ENCODE measurements around the gene THBS1. TPM values are rescaled to one million over a fixed set of nuclear protein-coding genes. Genes with fewer than 3 reads are reported as not detected.

THBS1 gene
- total RNA-seq, 1 experiment from 2014 or later: 305 TPM

DNA sequence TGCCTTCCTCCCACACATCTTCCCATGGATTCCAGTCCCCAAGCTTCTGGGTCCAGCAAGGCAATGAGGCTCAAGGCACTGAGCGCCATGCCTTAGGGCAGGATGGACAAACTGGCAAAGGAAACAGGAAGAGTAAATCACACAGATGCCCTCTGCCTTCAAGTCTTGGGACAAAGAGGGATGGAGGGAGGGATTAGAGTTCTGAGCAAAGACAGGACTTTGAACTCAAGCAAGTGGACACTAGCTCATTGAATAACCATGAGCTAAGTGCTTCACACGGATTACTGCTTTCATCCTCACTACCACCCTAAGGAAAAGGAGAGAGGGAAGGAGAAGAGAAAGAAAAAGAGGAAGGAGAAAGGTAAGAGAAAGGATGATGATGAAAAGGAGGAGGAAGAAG, 7.6 kb upstream of the THBS1 start:
- Histone ChIP-seq H3K9me3 (ENCODE audit: low read length) (no peaks in the 10 kb centered on the region), H3K27ac (ENCODE audit: low read length) (no peak overlapping the region), H3F3A (ENCODE audit: low read length, unreplicated experiment) (no peaks in the 10 kb centered on the region), H2AFZ (ENCODE audit: low read length) (no peak overlapping the region), H3K4me2 (ENCODE audit: low read length) (no peak overlapping the region), H3K79me2 (ENCODE audit: low read length) (no peaks in the 10 kb centered on the region), H4K20me1 (ENCODE audit: low read length) (no peaks in the 10 kb centered on the region), H3K27me3 (ENCODE audit: low read length) (no peaks in the 10 kb centered on the region), H3K36me3 (ENCODE audit: low read depth, low read length) (no peaks in the 10 kb centered on the region), H3K4me1 (ENCODE audit: insufficient read depth, low read length) (no peaks in the 10 kb centered on the region), H3K4me3 (ENCODE audit: low read length) (no peak overlapping the region), H3K9ac (ENCODE audit: low read length) (no peak overlapping the region), H3K9me2 (replicated peaks; ENCODE audit: low read length) (no peaks in the 10 kb centered on the region)
- ChIA-PET POLR2A (ENCODE audit: unreplicated experiment) (interaction anchor here (0.6 kb wide), 1 partner anchor 25 kb away, joined by 3 read pairs; no protein-coding TSS in a partner anchor), CTCF (no interaction called here)
- DNase-seq: no peak
- no peak for ATAC-seq
- BruUV-seq (replicated peaks): no TSS peak
- TF ChIP-seq EZH2phosphoT487 (IDR thresholded peaks at IDR 0.05; ENCODE audit: borderline replicate concordance, low read length): no peak
- TF ChIP-seq, protein P1, sequence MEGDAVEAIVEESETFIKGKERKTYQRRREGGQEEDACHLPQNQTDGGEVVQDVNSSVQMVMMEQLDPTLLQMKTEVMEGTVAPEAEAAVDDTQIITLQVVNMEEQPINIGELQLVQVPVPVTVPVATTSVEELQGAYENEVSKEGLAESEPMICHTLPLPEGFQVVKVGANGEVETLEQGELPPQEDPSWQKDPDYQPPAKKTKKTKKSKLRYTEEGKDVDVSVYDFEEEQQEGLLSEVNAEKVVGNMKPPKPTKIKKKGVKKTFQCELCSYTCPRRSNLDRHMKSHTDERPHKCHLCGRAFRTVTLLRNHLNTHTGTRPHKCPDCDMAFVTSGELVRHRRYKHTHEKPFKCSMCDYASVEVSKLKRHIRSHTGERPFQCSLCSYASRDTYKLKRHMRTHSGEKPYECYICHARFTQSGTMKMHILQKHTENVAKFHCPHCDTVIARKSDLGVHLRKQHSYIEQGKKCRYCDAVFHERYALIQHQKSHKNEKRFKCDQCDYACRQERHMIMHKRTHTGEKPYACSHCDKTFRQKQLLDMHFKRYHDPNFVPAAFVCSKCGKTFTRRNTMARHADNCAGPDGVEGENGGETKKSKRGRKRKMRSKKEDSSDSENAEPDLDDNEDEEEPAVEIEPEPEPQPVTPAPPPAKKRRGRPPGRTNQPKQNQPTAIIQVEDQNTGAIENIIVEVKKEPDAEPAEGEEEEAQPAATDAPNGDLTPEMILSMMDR (conservative IDR thresholded peaks at IDR 0.05; ENCODE audit: low read depth, low read length): no peak
- intact Hi-C loops (cut with micrococcal nuclease): loop anchor here (5.0 to 10.0 kb wide), 2 partner anchors 61 to 168 kb away; no protein-coding TSS in a partner anchor

DNA sequence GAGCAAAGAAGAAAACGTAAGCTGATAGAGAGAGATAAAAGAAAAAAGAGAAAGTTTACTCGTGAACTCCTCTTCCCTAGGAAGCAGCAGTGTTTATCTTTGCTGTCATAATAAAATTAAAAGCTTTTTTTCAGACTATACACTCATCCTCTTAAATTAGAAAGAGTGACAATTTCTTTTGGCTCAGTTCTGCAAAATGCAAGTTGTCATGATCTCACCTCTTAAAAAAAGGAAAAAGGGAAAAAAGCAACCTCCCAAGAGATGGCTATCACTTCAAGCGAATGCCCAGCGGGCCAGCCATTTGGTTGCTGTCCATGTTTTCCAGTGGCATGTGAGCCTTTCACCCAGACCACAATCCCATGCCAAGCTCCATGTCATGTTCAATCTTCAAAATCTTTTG, 7.0 kb upstream of the THBS1 start:
- H3K9me2 ChIP-seq (replicated peaks; ENCODE audit: low read length): no peaks in the 10 kb centered on the region
- H3K9ac ChIP-seq (ENCODE audit: low read length): no peak overlapping the region
- peaks cover 4% of the 10 kb centered on the region for H3K4me1 ChIP-seq (ENCODE audit: insufficient read depth, low read length)
- intact Hi-C loops (cut with micrococcal nuclease): loop anchor here (5.0 to 10.0 kb wide), 2 partner anchors 62 to 169 kb away; no protein-coding TSS in a partner anchor
- no peaks in the 10 kb centered on the region for H4K20me1 ChIP-seq (ENCODE audit: low read length)
- no TSS peak for BruUV-seq (replicated peaks)
- ChIA-PET CTCF (no interaction called here), POLR2A (ENCODE audit: unreplicated experiment) (interaction anchor here (0.6 kb wide), 1 partner anchor 806 kb away, joined by 3 read pairs; no protein-coding TSS in a partner anchor)
- H2AFZ ChIP-seq (ENCODE audit: low read length): no peak overlapping the region
- peak; percentile 35; the same call in 1 of the 2 replicates for ATAC-seq
- H3K9me3 ChIP-seq (ENCODE audit: low read length): no peaks in the 10 kb centered on the region
- H3K36me3 ChIP-seq (ENCODE audit: low read depth, low read length): no peaks in the 10 kb centered on the region
- no peak overlapping the region for H3K4me2 ChIP-seq (ENCODE audit: low read length)
- H3K27ac ChIP-seq (ENCODE audit: low read length): no peak overlapping the region
- DNase-seq: no peak
- H3K79me2 ChIP-seq (ENCODE audit: low read length): no peaks in the 10 kb centered on the region
- no peak for TF ChIP-seq EZH2phosphoT487 (IDR thresholded peaks at IDR 0.05; ENCODE audit: borderline replicate concordance, low read length)
- TF ChIP-seq, protein P1 (conservative IDR thresholded peaks at IDR 0.05; ENCODE audit: low read depth, low read length): no peak
- no peak for TF ChIP-seq EZH2 (IDR thresholded peaks at IDR 0.05; ENCODE audit: low read length, unreplicated experiment)
- H3F3A ChIP-seq (ENCODE audit: low read length, unreplicated experiment): no peaks in the 10 kb centered on the region
- no peak overlapping the region for H3K4me3 ChIP-seq (ENCODE audit: low read length)
- no peaks in the 10 kb centered on the region for H3K27me3 ChIP-seq (ENCODE audit: low read length)

DNA sequence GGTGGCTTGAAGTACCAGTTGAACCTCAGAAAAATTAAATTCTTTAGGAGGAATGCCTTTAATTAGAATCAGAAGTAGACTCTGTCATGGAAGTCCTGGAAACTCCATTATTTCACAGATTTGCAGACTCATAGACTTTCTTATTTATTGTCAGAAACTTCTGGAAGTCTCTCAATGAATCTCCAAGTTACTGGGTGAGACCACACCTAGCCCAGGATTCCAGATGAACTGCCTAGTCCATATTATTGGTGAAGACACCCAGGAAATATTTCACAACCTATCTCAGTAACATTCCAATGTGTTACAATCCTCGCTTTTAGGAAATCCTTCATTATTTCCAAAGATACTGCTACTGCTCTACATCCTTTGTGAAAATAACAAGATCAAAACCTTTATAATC, 6.5 kb upstream of the THBS1 start:
- no peaks in the 10 kb centered on the region for H3K79me2 ChIP-seq (ENCODE audit: low read length)
- TF ChIP-seq, protein P1 (conservative IDR thresholded peaks at IDR 0.05; ENCODE audit: low read depth, low read length): no peak
- TF ChIP-seq EZH2 (IDR thresholded peaks at IDR 0.05; ENCODE audit: low read length, unreplicated experiment) (no peak), EZH2phosphoT487 (IDR thresholded peaks at IDR 0.05; ENCODE audit: borderline replicate concordance, low read length) (no peak)
- no peak overlapping the region for H2AFZ ChIP-seq (ENCODE audit: low read length)
- H3K9me3 ChIP-seq (ENCODE audit: low read length): no peaks in the 10 kb centered on the region
- H3K27ac ChIP-seq (ENCODE audit: low read length): no peak overlapping the region
- intact Hi-C loops (cut with micrococcal nuclease): loop anchor here (5.0 to 10.0 kb wide), 2 partner anchors 62 to 170 kb away; no protein-coding TSS in a partner anchor
- no peaks in the 10 kb centered on the region for H3K36me3 ChIP-seq (ENCODE audit: low read depth, low read length)
- no peak overlapping the region for H3K9ac ChIP-seq (ENCODE audit: low read length)
- no peaks in the 10 kb centered on the region for H4K20me1 ChIP-seq (ENCODE audit: low read length)
- H3F3A ChIP-seq (ENCODE audit: low read length, unreplicated experiment): no peaks in the 10 kb centered on the region
- H3K4me1 ChIP-seq (ENCODE audit: insufficient read depth, low read length): peaks cover 10% of the 10 kb centered on the region
- ChIA-PET CTCF (no interaction called here), POLR2A (ENCODE audit: unreplicated experiment) (no interaction called here)
- H3K27me3 ChIP-seq (ENCODE audit: low read length): no peaks in the 10 kb centered on the region
- no peak overlapping the region for H3K4me2 ChIP-seq (ENCODE audit: low read length)
- no peak for ATAC-seq
- no peak overlapping the region for H3K4me3 ChIP-seq (ENCODE audit: low read length)
- no peak for DNase-seq
- no peaks in the 10 kb centered on the region for H3K9me2 ChIP-seq (replicated peaks; ENCODE audit: low read length)
- no TSS peak for BruUV-seq (replicated peaks)

Measured in PC-3 (cell line).